Astrocyte (in vitro differentiated cells and primary cell): ENCODE results near the gene DOP1A. TPM values are rescaled to one million over a fixed set of nuclear protein-coding genes. Genes with fewer than 3 reads are reported as not detected.

ENCODE experiments used
- DNase-seq: peaks from one replicate; pipeline ENCODE4 v3.0.0-alpha.2; 2010; ENCODE audit warnings: low read depth
- FAIRE-seq: peaks from 2 replicates; lab custom pipeline; 2011; peaks lifted over from hg19 to GRCh38; lab: Jason Lieb, UNC
- H2AFZ ChIP-seq: 2 replicates; pipeline ENCODE4 v1.6.0; 2012; ENCODE audit warnings: low read depth, low read length, inconsistent platforms
- H3K27ac ChIP-seq: 2 replicates; pipeline ENCODE4 v1.5.1; 2011; ENCODE audit warnings: low read depth, low read length, inconsistent platforms
- H3K27me3 ChIP-seq: 2 replicates; pipeline ENCODE4 v1.6.0; 2011; ENCODE audit warnings: low read length, inconsistent platforms; ENCODE audit not compliant: insufficient read depth
- H3K36me3 ChIP-seq: 2 replicates; pipeline ENCODE4 v1.5.1; 2011; ENCODE audit warnings: low read length, inconsistent platforms; ENCODE audit not compliant: insufficient read depth
- H3K4me1 ChIP-seq: 2 replicates; pipeline ENCODE4 v1.5.1; 2011; ENCODE audit warnings: low read length, inconsistent platforms; ENCODE audit not compliant: insufficient read depth
- H3K4me2 ChIP-seq: 2 replicates; pipeline ENCODE4 v1.6.0; 2012; ENCODE audit warnings: low read length, inconsistent platforms
- H3K4me3 ChIP-seq: 2 replicates; pipeline ENCODE4 v1.5.1; 2011; ENCODE audit warnings: low read depth, mild to moderate bottlenecking, low read length, inconsistent platforms; ENCODE audit not compliant: insufficient read depth
- H3K79me2 ChIP-seq: 2 replicates; pipeline ENCODE4 v1.6.0; 2012; ENCODE audit warnings: mild to moderate bottlenecking, low read length, inconsistent platforms; ENCODE audit not compliant: insufficient read depth
- H3K9ac ChIP-seq: 2 replicates; pipeline ENCODE4 v1.6.0; 2012; ENCODE audit warnings: mild to moderate bottlenecking, low read length, inconsistent platforms
- H3K9me3 ChIP-seq: 2 replicates; pipeline ENCODE4 v1.5.1; 2012; ENCODE audit warnings: low read depth, mild to moderate bottlenecking, low read length, inconsistent platforms; ENCODE audit not compliant: insufficient read depth
- H4K20me1 ChIP-seq: 2 replicates; pipeline ENCODE4 v1.6.0; 2012; ENCODE audit warnings: low read length, inconsistent platforms; ENCODE audit not compliant: insufficient read depth
- H3K27ac Mint-ChIP-seq: one replicate; pipeline ENCODE4 v1.8.0; 2021; ENCODE audit warnings: mild to moderate bottlenecking, mixed read lengths; ENCODE audit not compliant: unreplicated experiment
- H3K27me3 Mint-ChIP-seq: one replicate; pipeline ENCODE4 v1.8.0; 2021; ENCODE audit warnings: low read depth, mixed read lengths; ENCODE audit not compliant: unreplicated experiment
- H3K36me3 Mint-ChIP-seq: one replicate; pipeline ENCODE4 v1.8.0; 2021; ENCODE audit warnings: low read depth, mixed read lengths; ENCODE audit not compliant: unreplicated experiment
- H3K4me1 Mint-ChIP-seq: one replicate; pipeline ENCODE4 v1.8.0; 2021; ENCODE audit warnings: low read depth, mixed read lengths; ENCODE audit not compliant: unreplicated experiment
- H3K4me3 Mint-ChIP-seq: one replicate; pipeline ENCODE4 v1.8.0; 2021; ENCODE audit warnings: mild to moderate bottlenecking, moderate library complexity, mixed read lengths; ENCODE audit not compliant: unreplicated experiment
- H3K9me3 Mint-ChIP-seq: one replicate; pipeline ENCODE4 v1.8.0; 2021; ENCODE audit warnings: mild to moderate bottlenecking, mixed read lengths; ENCODE audit not compliant: unreplicated experiment
- CTCF ChIP-seq: IDR thresholded peaks from 2 replicates; pipeline ENCODE4 v1.5.1; 2011; ENCODE audit warnings: low read depth, mild to moderate bottlenecking, inconsistent platforms, low read length, moderate library complexity; ENCODE audit not compliant: insufficient read depth
- EZH2 ChIP-seq: IDR thresholded peaks from 2 replicates; pipeline ENCODE4 v1.6.1; 2012; ENCODE audit warnings: mild to moderate bottlenecking, low read length, inconsistent platforms; ENCODE audit not compliant: insufficient read depth
- total RNA-seq: library from RNA; stranded (reverse); gene quantifications from 2 replicates; pipeline ENCODE4 v1.2.1, GENCODE V29; 2021

DOP1A gene
- total RNA-seq, 1 donor from 2014 or later = 14.2 TPM

- Mint-ChIP-seq H3K27me3 (no peaks in the 10 kb centered on the region), H3K4me1 (peaks cover 30% of the 10 kb centered on the region), H3K36me3 (peaks cover 13% of the 10 kb centered on the region), H3K9me3 (no peaks in the 10 kb centered on the region), H3K4me3 (peak overlapping the region; percentile 99), H3K27ac (peak overlapping the region; percentile 98)
- Histone ChIP-seq H3K79me2 (peaks cover 60% of the 10 kb centered on the region), H3K9me3 (no peaks in the 10 kb centered on the region), H2AFZ (peak overlapping the region; percentile 88), H3K4me3 (peak overlapping the region; percentile 74), H3K4me2 (peak overlapping the region; percentile 87), H3K27ac (peak overlapping the region; percentile 90), H3K4me1 (peaks cover 6% of the 10 kb centered on the region), H4K20me1 (peaks cover 50% of the 10 kb centered on the region), H3K9ac (peak overlapping the region; percentile 91), H3K27me3 (no peaks in the 10 kb centered on the region), H3K36me3 (peaks cover 32% of the 10 kb centered on the region)
- DNase-seq (peak; percentile 8), FAIRE-seq (no peak)
- TF ChIP-seq EZH2 (no peak), CTCF (no peak)
Measured at GRCh38 chr6:83192456-83192855, 125.0 kb downstream of the DOP1A start.

GRCh38 chr6:83192871-83193746 lies 125.6 kb downstream of the DOP1A start, which contains the start of the genes PGM3 and RWDD2A:
Gene PGM3 (minus strand): TSS chr6:83193265. CDS start chr6:83191012, 2,253 bp downstream.
Gene RWDD2A (plus strand): TSS chr6:83193357. CDS start chr6:83194452, 1,095 bp downstream.
- peak within 1 kb of the TSS; percentile 87 for H3K4me2 ChIP-seq

More at GRCh38 chr6:83192871-83193746, 125.6 kb downstream of the DOP1A start, which contains the start of the genes PGM3 and RWDD2A:
- DNase-seq (peak; percentile 79), FAIRE-seq (no peak)
- TF ChIP-seq EZH2 = no peak
- TF ChIP-seq CTCF = no peak
- Histone ChIP-seq H3K79me2 (peaks cover 54% of the 10 kb centered on the region), H3K9ac (peak within 1 kb of the TSS; percentile 91), H3K27ac (peak within 1 kb of the TSS; percentile 90), H3K9me3 (no peaks in the 10 kb centered on the region), H3K4me3 (peak within 1 kb of the TSS; percentile 74), H3K36me3 (peaks cover 28% of the 10 kb centered on the region), H2AFZ (peak within 1 kb of the TSS; percentile 88), H3K4me1 (peaks cover 13% of the 10 kb centered on the region), H3K27me3 (no peaks in the 10 kb centered on the region), H4K20me1 (peaks cover 47% of the 10 kb centered on the region)
- Mint-ChIP-seq H3K9me3 (no peaks in the 10 kb centered on the region), H3K27ac (peak within 1 kb of the TSS; percentile 98), H3K27me3 (no peaks in the 10 kb centered on the region), H3K4me3 (peak within 1 kb of the TSS; percentile 99), H3K4me1 (peaks cover 36% of the 10 kb centered on the region), H3K36me3 (peaks cover 15% of the 10 kb centered on the region)
